Measurements from ENCODE around the gene ZNF766.

ZNF766 gene

GRCh38 chr19:52226652-52227051, 42.7 kb upstream of the ZNF766 start:
- in situ Hi-C loops (cut with HindIII; ENCODE audit: low pct_ligation_motif_present, low sequenced_read_pairs), result no loop called here
- DNase-seq, result no peak

GRCh38 chr19:52227196-52227940, 42.0 kb upstream of the ZNF766 start:
- DNase-seq, result no peak
- no peak overlapping the region for H3K27ac ChIP-seq
- H3K36me3 ChIP-seq (replicated peaks), result peaks cover 63% of the 10 kb centered on the region
- H3K27me3 ChIP-seq (replicated peaks), result no peaks in the 10 kb centered on the region
- TF ChIP-seq, protein P1, sequence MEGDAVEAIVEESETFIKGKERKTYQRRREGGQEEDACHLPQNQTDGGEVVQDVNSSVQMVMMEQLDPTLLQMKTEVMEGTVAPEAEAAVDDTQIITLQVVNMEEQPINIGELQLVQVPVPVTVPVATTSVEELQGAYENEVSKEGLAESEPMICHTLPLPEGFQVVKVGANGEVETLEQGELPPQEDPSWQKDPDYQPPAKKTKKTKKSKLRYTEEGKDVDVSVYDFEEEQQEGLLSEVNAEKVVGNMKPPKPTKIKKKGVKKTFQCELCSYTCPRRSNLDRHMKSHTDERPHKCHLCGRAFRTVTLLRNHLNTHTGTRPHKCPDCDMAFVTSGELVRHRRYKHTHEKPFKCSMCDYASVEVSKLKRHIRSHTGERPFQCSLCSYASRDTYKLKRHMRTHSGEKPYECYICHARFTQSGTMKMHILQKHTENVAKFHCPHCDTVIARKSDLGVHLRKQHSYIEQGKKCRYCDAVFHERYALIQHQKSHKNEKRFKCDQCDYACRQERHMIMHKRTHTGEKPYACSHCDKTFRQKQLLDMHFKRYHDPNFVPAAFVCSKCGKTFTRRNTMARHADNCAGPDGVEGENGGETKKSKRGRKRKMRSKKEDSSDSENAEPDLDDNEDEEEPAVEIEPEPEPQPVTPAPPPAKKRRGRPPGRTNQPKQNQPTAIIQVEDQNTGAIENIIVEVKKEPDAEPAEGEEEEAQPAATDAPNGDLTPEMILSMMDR (IDR thresholded peaks at IDR 0.05; ENCODE audit: low read depth, low read length, missing control alignments), result no peak
- in situ Hi-C loops (cut with HindIII; ENCODE audit: low pct_ligation_motif_present, low sequenced_read_pairs), result no loop called here
- H3K4me3 ChIP-seq (ENCODE audit: low read depth, low read length), result no peak overlapping the region

More at GRCh38 chr19:52226652-52227051, 42.7 kb upstream of the ZNF766 start:
- H3K27ac ChIP-seq, result no peak overlapping the region
- TF ChIP-seq, protein P1 (IDR thresholded peaks at IDR 0.05; ENCODE audit: low read depth, low read length, missing control alignments), result no peak
- H3K27me3 ChIP-seq (replicated peaks), result no peaks in the 10 kb centered on the region
- no peak overlapping the region for H3K4me3 ChIP-seq (ENCODE audit: low read depth, low read length)
- peaks cover 70% of the 10 kb centered on the region for H3K36me3 ChIP-seq (replicated peaks)

GRCh38 chr19:52227980-52228379, 41.4 kb upstream of the ZNF766 start:
- in situ Hi-C loops (cut with HindIII; ENCODE audit: low pct_ligation_motif_present, low sequenced_read_pairs), result no loop called here
- no peak for DNase-seq
- Histone ChIP-seq H3K36me3 (replicated peaks) (peaks cover 56% of the 10 kb centered on the region), H3K27me3 (replicated peaks) (no peaks in the 10 kb centered on the region), H3K27ac (no peak overlapping the region), H3K4me3 (ENCODE audit: low read depth, low read length) (no peak overlapping the region)
- TF ChIP-seq, protein P1 (IDR thresholded peaks at IDR 0.05; ENCODE audit: low read depth, low read length, missing control alignments), result no peak

GRCh38 chr19:52229524-52229923, 39.9 kb upstream of the ZNF766 start:
- Histone ChIP-seq H3K27ac (no peak overlapping the region), H3K27me3 (replicated peaks) (no peaks in the 10 kb centered on the region), H3K36me3 (replicated peaks) (peaks cover 41% of the 10 kb centered on the region), H3K4me3 (ENCODE audit: low read depth, low read length) (no peak overlapping the region)
- DNase-seq, result no peak
- TF ChIP-seq, protein P1 (IDR thresholded peaks at IDR 0.05; ENCODE audit: low read depth, low read length, missing control alignments), result no peak
- in situ Hi-C loops (cut with HindIII; ENCODE audit: low pct_ligation_motif_present, low sequenced_read_pairs), result no loop called here

- no peak overlapping the region for H3K27ac ChIP-seq
- TF ChIP-seq, protein P1 (IDR thresholded peaks at IDR 0.05; ENCODE audit: low read depth, low read length, missing control alignments), result no peak
- in situ Hi-C loops (cut with HindIII; ENCODE audit: low pct_ligation_motif_present, low sequenced_read_pairs), result no loop called here
- H3K4me3 ChIP-seq (ENCODE audit: low read depth, low read length), result no peak overlapping the region
- peaks cover 34% of the 10 kb centered on the region for H3K36me3 ChIP-seq (replicated peaks)
- no peak for DNase-seq
- no peaks in the 10 kb centered on the region for H3K27me3 ChIP-seq (replicated peaks)
Measured at GRCh38 chr19:52230685-52231084, 38.7 kb upstream of the ZNF766 start.

Data from brain microvascular endothelial cell (primary cell).